ENCODE measurements around the gene AMPD3.

The AMPD3 gene

DNA sequence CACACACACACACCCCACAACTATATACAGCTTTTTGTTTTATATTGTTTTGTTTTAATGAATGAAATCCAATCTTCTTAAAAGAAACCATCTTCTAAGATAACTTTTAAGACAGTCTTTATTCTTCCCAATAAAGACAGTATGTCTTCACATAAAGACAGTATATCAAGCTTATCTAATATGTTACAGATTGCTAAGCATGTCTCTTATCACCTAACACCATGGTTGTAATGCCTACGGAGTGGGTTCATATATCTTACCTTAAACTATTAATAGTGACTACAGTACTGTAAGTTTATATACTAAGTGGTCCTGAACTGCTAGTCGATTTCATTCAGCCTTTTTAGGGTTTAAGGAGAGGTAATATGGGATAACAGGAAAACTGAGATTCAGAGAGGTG lies 77.5 kb downstream of the AMPD3 start:
- no peaks in the 10 kb centered on the region for H3K27me3 ChIP-seq (ENCODE audit: low read depth, low read length)
- H2AFZ ChIP-seq (ENCODE audit: low read depth, low read length), result no peak overlapping the region
- peaks cover 3% of the 10 kb centered on the region for H3K4me1 ChIP-seq (ENCODE audit: low read length)
- no peak for TF ChIP-seq EZH2phosphoT487 (IDR thresholded peaks at IDR 0.05; ENCODE audit: low read depth)
- TF ChIP-seq, protein P1, sequence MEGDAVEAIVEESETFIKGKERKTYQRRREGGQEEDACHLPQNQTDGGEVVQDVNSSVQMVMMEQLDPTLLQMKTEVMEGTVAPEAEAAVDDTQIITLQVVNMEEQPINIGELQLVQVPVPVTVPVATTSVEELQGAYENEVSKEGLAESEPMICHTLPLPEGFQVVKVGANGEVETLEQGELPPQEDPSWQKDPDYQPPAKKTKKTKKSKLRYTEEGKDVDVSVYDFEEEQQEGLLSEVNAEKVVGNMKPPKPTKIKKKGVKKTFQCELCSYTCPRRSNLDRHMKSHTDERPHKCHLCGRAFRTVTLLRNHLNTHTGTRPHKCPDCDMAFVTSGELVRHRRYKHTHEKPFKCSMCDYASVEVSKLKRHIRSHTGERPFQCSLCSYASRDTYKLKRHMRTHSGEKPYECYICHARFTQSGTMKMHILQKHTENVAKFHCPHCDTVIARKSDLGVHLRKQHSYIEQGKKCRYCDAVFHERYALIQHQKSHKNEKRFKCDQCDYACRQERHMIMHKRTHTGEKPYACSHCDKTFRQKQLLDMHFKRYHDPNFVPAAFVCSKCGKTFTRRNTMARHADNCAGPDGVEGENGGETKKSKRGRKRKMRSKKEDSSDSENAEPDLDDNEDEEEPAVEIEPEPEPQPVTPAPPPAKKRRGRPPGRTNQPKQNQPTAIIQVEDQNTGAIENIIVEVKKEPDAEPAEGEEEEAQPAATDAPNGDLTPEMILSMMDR (IDR thresholded peaks at IDR 0.05; ENCODE audit: low read depth, low read length), result no peak
- H3K4me3 ChIP-seq (ENCODE audit: low read length), result no peak overlapping the region
- H3K4me2 ChIP-seq (ENCODE audit: low read length), result no peak overlapping the region
- no peak overlapping the region for H3K27ac ChIP-seq (ENCODE audit: low read length)
- H3K36me3 ChIP-seq (replicated peaks; ENCODE audit: low read depth, low read length), result peaks cover 20% of the 10 kb centered on the region
- H3K9ac ChIP-seq (ENCODE audit: low read length), result no peak overlapping the region
- no peaks in the 10 kb centered on the region for H4K20me1 ChIP-seq (ENCODE audit: insufficient read depth, low read length)
- no peaks in the 10 kb centered on the region for H3K79me2 ChIP-seq (ENCODE audit: low read length)
- no peaks in the 10 kb centered on the region for H3K9me3 ChIP-seq (ENCODE audit: insufficient read depth, low read length)

DNA sequence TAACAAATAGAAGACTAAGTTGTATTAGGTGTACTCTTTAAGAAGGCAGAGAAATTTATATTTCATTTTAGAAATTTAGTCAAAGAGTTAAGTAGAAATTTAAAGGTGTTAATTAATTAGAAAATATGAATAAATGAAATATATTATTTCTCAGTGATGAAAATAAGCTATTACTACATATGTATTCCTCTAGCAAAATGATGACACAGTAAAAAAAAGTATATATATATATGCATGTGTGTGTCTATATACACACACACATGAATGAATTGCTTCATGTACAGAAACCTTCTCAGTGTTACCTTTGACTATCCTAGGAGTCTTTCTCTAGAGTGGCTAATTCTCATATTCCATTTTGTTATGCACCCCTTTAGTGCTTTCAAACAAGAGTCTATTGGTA lies 78.3 kb downstream of the AMPD3 start:
- Histone ChIP-seq H3K9ac (ENCODE audit: low read length) (no peak overlapping the region), H3K27me3 (ENCODE audit: low read depth, low read length) (no peaks in the 10 kb centered on the region), H3K36me3 (replicated peaks; ENCODE audit: low read depth, low read length) (peaks cover 20% of the 10 kb centered on the region), H3K79me2 (ENCODE audit: low read length) (no peaks in the 10 kb centered on the region), H3K4me1 (ENCODE audit: low read length) (no peaks in the 10 kb centered on the region), H3K9me3 (ENCODE audit: insufficient read depth, low read length) (no peaks in the 10 kb centered on the region), H3K4me3 (ENCODE audit: low read length) (no peak overlapping the region), H2AFZ (ENCODE audit: low read depth, low read length) (no peak overlapping the region), H4K20me1 (ENCODE audit: insufficient read depth, low read length) (no peaks in the 10 kb centered on the region), H3K27ac (ENCODE audit: low read length) (no peak overlapping the region), H3K4me2 (ENCODE audit: low read length) (no peak overlapping the region)
- TF ChIP-seq, protein P1 (IDR thresholded peaks at IDR 0.05; ENCODE audit: low read depth, low read length), result no peak
- no peak for TF ChIP-seq EZH2phosphoT487 (IDR thresholded peaks at IDR 0.05; ENCODE audit: low read depth)

DNA sequence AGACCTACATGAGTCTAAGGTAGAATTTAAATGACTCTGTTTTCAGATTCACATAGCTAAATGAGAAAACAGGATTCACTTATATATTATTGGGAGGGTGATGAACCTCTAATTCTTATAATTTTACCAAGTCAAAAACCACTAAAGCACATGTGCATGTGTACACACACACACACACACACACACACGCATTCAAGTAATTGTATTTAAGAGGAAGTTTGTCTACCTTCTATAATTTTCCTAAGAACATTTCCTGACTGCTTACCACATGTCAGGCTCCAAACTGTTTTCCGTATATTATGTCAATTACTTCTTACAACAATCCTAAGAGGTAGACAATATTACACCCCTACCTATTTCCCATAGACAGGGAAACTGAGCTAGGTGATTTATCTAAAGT lies 79.3 kb downstream of the AMPD3 start:
- TF ChIP-seq EZH2phosphoT487 (IDR thresholded peaks at IDR 0.05; ENCODE audit: low read depth), result no peak
- TF ChIP-seq, protein P1 (IDR thresholded peaks at IDR 0.05; ENCODE audit: low read depth, low read length), result no peak
- Histone ChIP-seq H3K27me3 (ENCODE audit: low read depth, low read length) (no peaks in the 10 kb centered on the region), H3K9ac (ENCODE audit: low read length) (no peak overlapping the region), H3K27ac (ENCODE audit: low read length) (no peak overlapping the region), H3K36me3 (replicated peaks; ENCODE audit: low read depth, low read length) (peaks cover 12% of the 10 kb centered on the region), H3K4me1 (ENCODE audit: low read length) (no peaks in the 10 kb centered on the region), H3K4me3 (ENCODE audit: low read length) (no peak overlapping the region), H4K20me1 (ENCODE audit: insufficient read depth, low read length) (no peaks in the 10 kb centered on the region), H2AFZ (ENCODE audit: low read depth, low read length) (no peak overlapping the region), H3K9me3 (ENCODE audit: insufficient read depth, low read length) (no peaks in the 10 kb centered on the region), H3K4me2 (ENCODE audit: low read length) (no peak overlapping the region), H3K79me2 (ENCODE audit: low read length) (no peaks in the 10 kb centered on the region)

DNA sequence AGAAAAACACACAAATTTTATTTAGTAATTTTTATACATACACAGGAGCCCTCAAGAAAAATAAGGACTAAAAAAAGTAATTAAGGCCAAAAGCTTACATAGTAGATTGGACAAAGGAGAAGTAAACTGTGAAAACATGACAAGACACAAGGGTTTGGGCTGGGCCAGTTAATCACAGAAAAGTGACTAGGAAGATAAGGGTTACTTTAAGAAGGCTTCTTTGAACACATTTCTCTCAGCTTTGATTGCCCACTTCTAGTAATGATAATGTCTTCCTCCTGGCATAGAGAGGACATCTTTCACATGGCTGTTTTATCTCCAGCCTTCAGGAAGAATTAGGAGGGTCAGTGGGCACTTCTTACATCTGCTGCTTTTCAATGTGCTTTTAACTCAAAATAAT lies 82.5 kb downstream of the AMPD3 start:
- H3K27me3 ChIP-seq (ENCODE audit: low read depth, low read length), result no peaks in the 10 kb centered on the region
- no peak overlapping the region for H2AFZ ChIP-seq (ENCODE audit: low read depth, low read length)
- no peak overlapping the region for H3K4me2 ChIP-seq (ENCODE audit: low read length)
- H4K20me1 ChIP-seq (ENCODE audit: insufficient read depth, low read length), result no peaks in the 10 kb centered on the region
- H3K27ac ChIP-seq (ENCODE audit: low read length), result no peak overlapping the region
- H3K4me1 ChIP-seq (ENCODE audit: low read length), result peaks cover 10% of the 10 kb centered on the region
- no peak overlapping the region for H3K4me3 ChIP-seq (ENCODE audit: low read length)
- TF ChIP-seq EZH2phosphoT487 (IDR thresholded peaks at IDR 0.05; ENCODE audit: low read depth), result no peak
- peaks cover 4% of the 10 kb centered on the region for H3K36me3 ChIP-seq (replicated peaks; ENCODE audit: low read depth, low read length)
- H3K9me3 ChIP-seq (ENCODE audit: insufficient read depth, low read length), result no peaks in the 10 kb centered on the region
- H3K79me2 ChIP-seq (ENCODE audit: low read length), result peaks cover 9% of the 10 kb centered on the region
- no peak overlapping the region for H3K9ac ChIP-seq (ENCODE audit: low read length)

DNA sequence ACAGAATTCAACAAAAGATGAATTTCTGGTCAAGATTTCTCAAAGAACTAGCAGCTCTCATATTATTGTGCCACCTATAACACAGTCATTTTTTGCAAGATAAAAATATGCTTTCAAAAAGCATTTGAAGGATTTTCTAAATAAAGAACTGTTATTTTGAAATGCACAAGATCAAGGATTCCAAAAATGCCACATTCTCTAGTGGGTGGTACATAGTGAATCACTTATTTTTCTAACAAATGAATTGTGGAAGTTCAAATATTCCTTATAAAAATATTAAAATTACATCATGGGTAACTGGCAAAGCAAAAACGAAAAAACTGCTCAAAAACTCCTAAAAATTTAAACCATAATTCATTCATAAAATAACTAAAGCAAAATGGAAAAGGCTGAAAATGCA lies 83.9 kb downstream of the AMPD3 start:
- H3K4me2 ChIP-seq (ENCODE audit: low read length), result no peak overlapping the region
- TF ChIP-seq, protein P1 (IDR thresholded peaks at IDR 0.05; ENCODE audit: low read depth, low read length), result no peak
- no peak for TF ChIP-seq EZH2phosphoT487 (IDR thresholded peaks at IDR 0.05; ENCODE audit: low read depth)

More for the DNA sequence above, 83.9 kb downstream of the AMPD3 start:
- Histone ChIP-seq H4K20me1 (ENCODE audit: insufficient read depth, low read length) (no peaks in the 10 kb centered on the region), H3K36me3 (replicated peaks; ENCODE audit: low read depth, low read length) (no peaks in the 10 kb centered on the region), H3K4me1 (ENCODE audit: low read length) (peaks cover 10% of the 10 kb centered on the region), H3K79me2 (ENCODE audit: low read length) (peaks cover 9% of the 10 kb centered on the region), H3K9ac (ENCODE audit: low read length) (no peak overlapping the region), H2AFZ (ENCODE audit: low read depth, low read length) (no peak overlapping the region), H3K27me3 (ENCODE audit: low read depth, low read length) (no peaks in the 10 kb centered on the region), H3K27ac (ENCODE audit: low read length) (no peak overlapping the region), H3K4me3 (ENCODE audit: low read length) (no peak overlapping the region), H3K9me3 (ENCODE audit: insufficient read depth, low read length) (no peaks in the 10 kb centered on the region)
